GM12891 (cell line): Measurements from ENCODE around the gene DCANP1.

ENCODE experiments used
- POLR2AphosphoS5 ChIP-seq: IDR thresholded peaks from 2 replicates; pipeline ENCODE4 v1.6.1; 2011; ENCODE audit warnings: low read depth, low read length, control low read depth
- SPI1 ChIP-seq: IDR thresholded peaks from 2 replicates; pipeline ENCODE4 v1.6.1; 2011; ENCODE audit warnings: low read depth, low read length, control low read depth
- TAF1 ChIP-seq: IDR thresholded peaks from 2 replicates; pipeline ENCODE4 v1.6.1; 2011; ENCODE audit warnings: low read depth, low read length, control low read depth

- TF ChIP-seq TAF1 (no peak), POLR2AphosphoS5 (no peak), SPI1 (no peak)
These were observed 27.0 kb upstream of the DCANP1 start for GRCh38 chr5:135473956-135474670.
